Measurements from ENCODE around the gene UBXN7. TPM values are rescaled to one million over a fixed set of nuclear protein-coding genes. Genes with fewer than 3 reads are reported as not detected.
"Not testable (repeated sequence)": the region's sequence is repeated elsewhere in the genome, so short reads cannot be mapped to it uniquely, and the experiment has no call there.

Gene UBXN7
- total RNA-seq, 2 donors from 2014 or later: 41.5 to 42.8 TPM

DNA sequence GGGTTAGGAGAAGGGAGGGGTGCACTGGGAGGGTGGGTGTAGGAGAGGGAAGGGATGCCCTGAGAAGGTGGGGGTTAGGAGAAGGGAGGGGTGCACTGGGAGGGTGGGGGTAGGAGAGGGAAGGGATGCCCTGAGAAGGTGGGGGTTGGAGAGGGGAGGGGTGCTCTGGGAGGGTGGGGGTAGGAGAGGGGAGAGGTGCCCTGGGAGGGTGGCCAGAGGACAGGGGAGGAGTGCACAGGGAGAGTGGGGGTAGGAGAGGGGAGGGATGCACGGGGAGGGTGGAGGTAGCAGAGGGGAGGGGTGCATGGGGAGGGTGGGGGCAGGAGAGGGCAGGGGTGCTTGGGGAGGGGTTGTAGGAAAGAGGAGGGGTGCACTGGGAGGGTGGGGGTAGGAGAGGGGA is 97.2 kb downstream of the UBXN7 start:
- intact Hi-C loops (cut with DNase I): no loop called here
- DNase-seq (ENCODE audit: low spot score): no peak

GRCh38 chr3:196332168-196332567 is 100.1 kb downstream of the UBXN7 start:
- DNase-seq (ENCODE audit: low spot score): no peak
- intact Hi-C loops (cut with DNase I): no loop called here

DNA sequence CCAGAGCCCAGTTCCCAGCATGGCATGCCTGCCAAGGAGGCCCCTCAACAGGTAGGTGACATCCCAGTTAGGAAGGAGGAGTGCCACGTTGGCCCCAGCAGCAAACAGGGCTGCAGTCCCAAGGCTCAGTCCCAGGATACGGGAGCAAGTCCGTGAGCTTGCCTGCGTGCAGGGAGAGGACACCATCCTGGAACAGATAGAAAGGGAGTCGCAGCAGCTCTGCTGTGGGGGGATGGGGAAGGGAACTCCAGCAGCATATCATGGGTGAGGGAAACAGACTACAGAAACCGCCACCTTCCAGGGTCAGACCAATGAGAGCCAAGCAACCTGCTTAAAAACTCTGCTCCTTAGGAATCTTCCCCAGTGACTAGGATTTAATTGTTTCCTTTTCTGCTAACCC is 104.8 kb downstream of the UBXN7 start:
- intact Hi-C loops (cut with DNase I): no loop called here
- no peak for DNase-seq (ENCODE audit: low spot score)

- no peak for DNase-seq (ENCODE audit: low spot score)
- intact Hi-C loops (cut with DNase I): no loop called here
Observed at GRCh38 chr3:196326936-196327335, 105.3 kb downstream of the UBXN7 start.

GRCh38 chr3:196323691-196324090 is 108.5 kb downstream of the UBXN7 start:
- intact Hi-C loops (cut with DNase I): loop anchor here in 1 of 2 donors (1.0 kb wide), 1 partner anchor 117 kb away; no protein-coding TSS in a partner anchor
- DNase-seq (ENCODE audit: low spot score): no peak

DNA sequence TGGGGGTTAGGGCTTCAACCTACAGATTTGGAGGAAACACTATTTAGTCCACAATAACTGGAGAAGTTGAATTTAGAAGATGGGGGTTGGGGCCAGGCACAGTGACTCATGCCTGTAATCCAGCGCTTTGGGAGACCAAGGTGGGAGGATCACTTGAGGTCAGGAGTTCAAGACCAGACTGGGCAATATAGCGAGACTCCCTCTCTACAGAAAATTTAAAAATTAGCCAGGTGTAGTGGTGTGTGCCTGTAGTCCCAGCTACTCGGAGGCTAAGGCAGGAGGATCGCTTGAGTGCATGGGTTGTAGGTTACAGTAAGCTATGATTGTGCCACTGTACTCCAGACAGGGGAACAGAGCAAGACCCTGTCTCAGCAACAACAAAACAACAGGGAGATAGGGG is 109.2 kb downstream of the UBXN7 start:
- intact Hi-C loops (cut with DNase I): no loop called here
- no peak for DNase-seq (ENCODE audit: low spot score)

DNA sequence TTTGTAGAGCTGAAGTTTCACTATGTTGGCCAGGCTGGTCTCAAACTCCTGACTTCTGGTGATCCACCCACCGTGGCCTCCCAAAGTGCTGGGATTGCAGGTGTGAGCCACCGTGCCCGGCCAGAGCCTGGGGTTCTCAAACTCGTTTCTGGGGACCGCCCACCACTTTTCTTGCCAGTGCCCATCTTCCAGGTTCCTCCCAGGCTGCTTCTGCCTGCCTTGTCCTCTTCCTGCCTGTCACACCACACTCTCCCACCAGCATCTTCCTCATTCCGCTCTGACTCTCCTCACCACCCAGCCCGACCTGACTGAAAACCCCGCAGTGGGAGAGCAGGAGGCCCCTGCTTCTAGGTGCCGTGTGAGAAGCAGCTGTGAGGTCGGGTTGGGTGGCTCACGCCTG is 111.1 kb downstream of the UBXN7 start:
- intact Hi-C loops (cut with DNase I): no loop called here
- DNase-seq (ENCODE audit: low spot score): peak; percentile 73

- intact Hi-C loops (cut with DNase I): no loop called here
- peak; percentile 48 for DNase-seq (ENCODE audit: low spot score)
Observed at GRCh38 chr3:196320137-196320536, 112.1 kb downstream of the UBXN7 start.

GRCh38 chr3:196317687-196318467 is 114.3 kb downstream of the UBXN7 start, which contains the start of gene DYNLT2B:
Gene DYNLT2B (minus strand): TSS chr3:196318240. CDS start chr3:196318152, 88 bp downstream.
- DNase-seq (ENCODE audit: low spot score): peak; percentile 96
- intact Hi-C loops (cut with DNase I): no loop called here

DNA sequence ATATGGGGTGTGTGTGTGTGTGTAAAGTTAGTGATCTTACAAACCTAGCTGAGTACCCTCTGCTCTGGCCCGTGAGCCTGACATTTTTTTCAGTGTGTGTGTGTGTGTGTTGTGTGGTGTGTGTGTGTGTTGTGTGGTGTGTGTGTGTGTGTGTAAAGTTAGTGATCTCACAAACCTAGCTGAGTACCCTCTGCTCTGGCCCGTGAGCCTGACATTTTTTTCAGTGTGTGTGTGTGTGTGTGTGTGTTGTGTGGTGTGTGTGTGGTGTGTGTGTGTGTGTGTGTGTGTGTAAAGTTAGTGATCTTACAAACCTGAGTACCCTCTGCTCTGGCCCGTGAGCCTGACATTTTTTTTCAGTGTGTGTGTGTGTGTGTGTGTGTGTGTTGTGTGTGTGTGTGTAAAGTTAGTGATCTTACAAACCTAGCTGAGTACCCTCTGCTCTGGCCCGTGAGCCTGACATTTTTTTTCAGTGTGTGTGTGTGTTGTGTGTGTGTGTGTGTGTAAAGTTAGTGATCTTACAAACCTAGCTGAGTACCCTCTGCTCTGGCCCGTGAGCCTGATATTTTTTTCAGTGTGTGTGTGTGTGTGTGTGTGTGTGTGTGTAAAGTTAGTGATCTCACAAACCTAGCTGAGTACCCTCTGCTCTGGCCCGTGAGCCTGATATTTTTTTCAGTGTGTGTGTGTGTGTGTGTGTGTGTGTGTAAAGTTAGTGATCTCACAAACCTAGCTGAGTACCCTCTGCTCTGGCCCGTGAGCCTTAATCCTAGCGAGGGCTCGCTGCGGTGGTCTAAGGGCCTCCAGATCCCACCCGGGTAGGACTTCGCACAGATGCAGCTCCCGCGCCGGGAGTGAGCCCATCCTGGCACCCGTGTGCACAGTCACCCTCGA is 115.2 kb downstream of the UBXN7 start:
- intact Hi-C loops (cut with DNase I); DNase-seq (ENCODE audit: low spot score): not testable (repeated sequence)

DNA sequence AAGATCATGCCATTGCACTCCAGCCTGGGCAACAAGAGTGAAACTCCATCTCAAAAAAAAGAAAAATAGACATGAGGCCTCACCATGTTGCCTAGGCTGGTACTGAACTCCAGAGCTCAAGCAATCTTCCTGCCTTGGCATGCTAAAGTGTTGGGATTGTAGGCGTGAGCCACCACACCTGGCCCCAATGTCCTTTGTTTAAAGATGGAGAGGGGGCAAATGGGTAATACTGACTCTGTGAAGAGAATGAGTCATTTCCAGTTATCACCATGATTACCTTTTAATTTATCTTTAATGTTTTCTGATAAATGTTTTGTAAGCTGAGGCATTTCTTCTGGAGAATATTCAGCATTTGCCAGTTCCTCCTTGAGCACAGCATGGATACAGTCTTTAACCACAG is 116.4 kb downstream of the UBXN7 start:
- intact Hi-C loops (cut with DNase I): no loop called here
- DNase-seq (ENCODE audit: low spot score): no peak

DNA sequence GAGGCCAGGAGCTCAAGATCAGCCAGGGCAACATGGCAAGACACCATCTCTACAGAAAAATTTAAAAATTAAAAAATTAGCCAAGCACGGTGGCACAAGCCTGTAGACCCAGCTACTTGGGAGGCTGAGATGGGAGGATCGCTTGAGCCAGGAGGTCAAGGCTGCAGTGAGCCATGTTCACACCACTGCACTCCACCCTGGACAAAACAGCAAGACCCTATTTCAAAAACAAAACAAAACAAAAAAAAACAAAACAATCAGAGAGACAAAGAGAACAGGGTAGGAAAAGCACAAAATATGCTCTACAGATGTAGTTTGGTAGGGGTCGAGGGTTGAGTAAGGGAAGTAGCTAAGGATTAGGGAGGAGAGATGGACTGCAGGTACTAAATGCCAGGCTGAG is 117.6 kb downstream of the UBXN7 start:
- intact Hi-C loops (cut with DNase I): no loop called here
- DNase-seq (ENCODE audit: low spot score): no peak

DNA sequence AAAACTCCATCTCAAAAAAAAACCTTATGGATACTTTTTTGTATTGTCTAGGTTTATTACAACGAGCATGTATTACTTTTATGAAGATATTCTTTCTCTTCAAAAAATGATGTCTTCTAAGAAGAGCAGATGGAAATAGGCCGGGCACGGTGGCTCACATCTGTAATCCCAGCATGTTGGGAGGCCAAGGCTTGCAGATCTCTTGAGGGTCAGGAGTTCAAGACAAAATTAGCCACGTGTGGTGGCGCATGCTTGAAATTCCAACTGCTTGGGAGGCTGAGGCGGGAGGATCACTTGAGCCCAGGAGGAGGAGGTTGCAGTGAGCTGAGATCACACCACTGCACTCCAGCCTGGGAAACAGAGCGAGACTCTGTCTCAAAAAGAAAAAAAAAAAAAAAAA is 118.1 kb downstream of the UBXN7 start:
- intact Hi-C loops (cut with DNase I); DNase-seq (ENCODE audit: low spot score): not testable (repeated sequence)

DNA sequence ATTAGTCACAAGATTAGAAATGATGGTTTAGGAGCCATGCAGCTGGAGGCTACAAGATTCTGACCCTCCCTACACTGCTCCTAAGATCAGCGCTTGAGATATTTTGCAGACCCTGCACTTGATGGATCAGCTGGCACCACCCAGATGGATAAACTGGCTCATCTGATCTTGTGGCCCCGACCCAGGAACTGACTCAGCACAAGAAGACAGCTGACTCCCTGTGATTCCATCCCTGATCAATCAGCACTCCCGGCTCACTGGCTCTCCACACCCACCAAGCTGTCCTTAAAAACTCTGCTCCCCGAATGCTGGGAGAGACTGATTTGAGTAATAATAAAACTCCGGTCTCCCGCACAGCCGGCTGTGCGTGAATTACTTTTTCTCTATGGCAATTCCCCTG is 129.3 kb downstream of the UBXN7 start:
- DNase-seq (ENCODE audit: low spot score); intact Hi-C loops (cut with DNase I): not testable (repeated sequence)

GRCh38 chr3:196302551-196302950 is 129.7 kb downstream of the UBXN7 start:
- intact Hi-C loops (cut with DNase I); DNase-seq (ENCODE audit: low spot score): not testable (repeated sequence)

GRCh38 chr3:196298521-196298920 is 133.7 kb downstream of the UBXN7 start:
- intact Hi-C loops (cut with DNase I): no loop called here
- no peak for DNase-seq (ENCODE audit: low spot score)
